Measurements from ENCODE around the gene RBSN.

The RBSN gene

DNA sequence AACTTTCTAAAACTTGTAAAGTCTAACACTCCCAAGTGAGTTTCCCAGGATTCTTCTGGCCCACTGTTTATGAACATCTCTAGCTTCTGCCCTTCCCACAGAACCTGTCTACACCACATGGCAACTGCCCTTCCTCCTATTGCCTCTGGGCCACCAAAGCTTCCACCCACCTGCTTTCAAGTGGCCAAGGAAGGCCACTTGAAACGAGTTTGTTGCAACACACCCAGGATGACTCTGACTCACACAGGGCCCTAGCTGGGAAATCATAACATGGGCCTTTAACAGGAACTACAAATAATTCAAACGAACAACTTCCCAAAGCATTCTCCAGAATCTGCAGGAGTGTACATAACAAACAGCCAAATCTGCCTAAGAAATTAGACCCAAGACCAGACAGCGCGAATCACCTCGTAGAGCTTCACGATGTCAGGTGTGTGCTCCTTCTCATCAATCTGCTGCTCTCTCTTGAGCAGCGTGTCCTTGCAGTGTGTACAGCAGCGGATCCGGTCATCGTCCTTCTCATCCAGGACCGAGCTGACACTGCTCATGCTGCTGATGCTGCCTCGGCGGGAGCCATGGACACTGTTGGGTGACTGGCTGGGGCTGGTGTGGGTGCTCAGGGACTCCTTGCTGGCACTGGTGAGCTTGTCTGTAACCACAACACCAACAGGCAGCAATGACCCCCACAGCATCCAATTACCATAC is 16.8 kb downstream of the RBSN start:
- Histone ChIP-seq H3K9me3 (ENCODE audit: insufficient read depth, low read length) (no peaks in the 10 kb centered on the region), H3K4me2 (ENCODE audit: low read depth, low read length, poor library complexity, severe bottlenecking) (no peak overlapping the region), H3K79me2 (ENCODE audit: insufficient read depth, low read length) (no peaks in the 10 kb centered on the region), H3K27ac (ENCODE audit: low read depth, low read length) (no peak overlapping the region), H2AFZ (ENCODE audit: low read depth, low read length, severe bottlenecking) (no peak overlapping the region), H3K9ac (ENCODE audit: low read length) (no peak overlapping the region), H3K9me2 (replicated peaks; ENCODE audit: insufficient read depth, low read length) (no peaks in the 10 kb centered on the region), H3K4me3 (ENCODE audit: insufficient read depth, low read length, poor library complexity, severe bottlenecking) (no peak overlapping the region), H3F3A (ENCODE audit: insufficient read depth) (no peaks in the 10 kb centered on the region), H3K36me3 (ENCODE audit: low read length) (peaks cover 17% of the 10 kb centered on the region; the same call in 1 of the 2 replicates), H3K27me3 (ENCODE audit: low read length) (no peaks in the 10 kb centered on the region), H4K20me1 (ENCODE audit: low read depth, low read length) (no peaks in the 10 kb centered on the region)
- TF ChIP-seq, protein P1, sequence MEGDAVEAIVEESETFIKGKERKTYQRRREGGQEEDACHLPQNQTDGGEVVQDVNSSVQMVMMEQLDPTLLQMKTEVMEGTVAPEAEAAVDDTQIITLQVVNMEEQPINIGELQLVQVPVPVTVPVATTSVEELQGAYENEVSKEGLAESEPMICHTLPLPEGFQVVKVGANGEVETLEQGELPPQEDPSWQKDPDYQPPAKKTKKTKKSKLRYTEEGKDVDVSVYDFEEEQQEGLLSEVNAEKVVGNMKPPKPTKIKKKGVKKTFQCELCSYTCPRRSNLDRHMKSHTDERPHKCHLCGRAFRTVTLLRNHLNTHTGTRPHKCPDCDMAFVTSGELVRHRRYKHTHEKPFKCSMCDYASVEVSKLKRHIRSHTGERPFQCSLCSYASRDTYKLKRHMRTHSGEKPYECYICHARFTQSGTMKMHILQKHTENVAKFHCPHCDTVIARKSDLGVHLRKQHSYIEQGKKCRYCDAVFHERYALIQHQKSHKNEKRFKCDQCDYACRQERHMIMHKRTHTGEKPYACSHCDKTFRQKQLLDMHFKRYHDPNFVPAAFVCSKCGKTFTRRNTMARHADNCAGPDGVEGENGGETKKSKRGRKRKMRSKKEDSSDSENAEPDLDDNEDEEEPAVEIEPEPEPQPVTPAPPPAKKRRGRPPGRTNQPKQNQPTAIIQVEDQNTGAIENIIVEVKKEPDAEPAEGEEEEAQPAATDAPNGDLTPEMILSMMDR (IDR thresholded peaks at IDR 0.05; ENCODE audit: insufficient read depth, low read length, poor library complexity, severe bottlenecking) = no peak
- TF ChIP-seq EZH2phosphoT487 (conservative IDR thresholded peaks at IDR 0.05; ENCODE audit: low read length) = no peak

DNA sequence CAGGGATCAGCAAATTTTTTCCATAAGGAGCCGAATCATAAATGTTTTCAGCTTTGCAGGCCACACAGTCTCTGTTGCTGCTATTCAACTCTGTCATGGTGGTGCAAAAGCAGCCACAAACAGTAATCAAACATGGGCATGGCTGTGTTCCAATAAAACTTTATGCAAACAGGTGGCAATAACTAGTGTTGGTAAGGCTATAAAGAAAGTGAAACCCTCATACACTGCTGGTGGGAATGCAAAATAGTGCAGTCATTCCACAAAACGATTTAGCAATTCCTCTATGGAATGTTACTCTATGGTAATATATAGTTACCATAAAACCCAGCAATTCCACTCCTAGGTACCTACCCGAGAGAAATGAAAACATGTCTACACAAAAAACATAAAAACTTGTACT is 19.9 kb downstream of the RBSN start:
- Histone ChIP-seq H3K9ac (ENCODE audit: low read length) (no peak overlapping the region), H4K20me1 (ENCODE audit: low read depth, low read length) (no peaks in the 10 kb centered on the region), H3K9me3 (ENCODE audit: insufficient read depth, low read length) (no peaks in the 10 kb centered on the region), H3K79me2 (ENCODE audit: insufficient read depth, low read length) (no peaks in the 10 kb centered on the region), H2AFZ (ENCODE audit: low read depth, low read length, severe bottlenecking) (no peak overlapping the region), H3K4me2 (ENCODE audit: low read depth, low read length, poor library complexity, severe bottlenecking) (no peak overlapping the region), H3F3A (ENCODE audit: insufficient read depth) (no peaks in the 10 kb centered on the region), H3K36me3 (ENCODE audit: low read length) (peaks cover 18% of the 10 kb centered on the region; the same call in 1 of the 2 replicates), H3K27ac (ENCODE audit: low read depth, low read length) (no peak overlapping the region), H3K9me2 (replicated peaks; ENCODE audit: insufficient read depth, low read length) (no peaks in the 10 kb centered on the region), H3K4me3 (ENCODE audit: insufficient read depth, low read length, poor library complexity, severe bottlenecking) (no peak overlapping the region), H3K27me3 (ENCODE audit: low read length) (no peaks in the 10 kb centered on the region)
- TF ChIP-seq, protein P1 (IDR thresholded peaks at IDR 0.05; ENCODE audit: insufficient read depth, low read length, poor library complexity, severe bottlenecking) = no peak
- TF ChIP-seq EZH2phosphoT487 (conservative IDR thresholded peaks at IDR 0.05; ENCODE audit: low read length) = no peak

DNA sequence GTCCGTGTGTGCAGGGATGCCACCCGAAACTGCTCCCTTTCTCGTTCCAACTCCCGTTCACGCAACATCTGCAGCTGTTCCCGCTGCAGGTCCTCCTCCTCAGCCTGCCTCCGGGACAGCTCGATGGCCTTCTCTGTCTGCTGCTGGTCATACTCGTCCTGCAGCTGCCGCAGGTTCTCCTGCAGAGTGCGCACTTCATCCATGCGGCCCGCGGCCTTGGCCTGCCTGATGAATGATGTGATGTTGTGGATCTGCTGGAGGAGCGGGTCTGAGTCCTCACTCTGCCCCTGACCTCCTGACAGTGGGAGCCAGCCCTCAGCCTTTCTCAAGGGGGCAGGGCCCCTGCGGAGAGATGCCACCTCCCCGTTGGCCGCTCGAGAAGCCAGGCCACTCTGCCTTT is 24.4 kb downstream of the RBSN start:
- TF ChIP-seq, protein P1 (IDR thresholded peaks at IDR 0.05; ENCODE audit: insufficient read depth, low read length, poor library complexity, severe bottlenecking) = no peak
- no peak for TF ChIP-seq EZH2phosphoT487 (conservative IDR thresholded peaks at IDR 0.05; ENCODE audit: low read length)
- Histone ChIP-seq H3K4me2 (ENCODE audit: low read depth, low read length, poor library complexity, severe bottlenecking) (no peak overlapping the region), H3K9ac (ENCODE audit: low read length) (no peak overlapping the region)

More for the DNA sequence above, 24.4 kb downstream of the RBSN start:
- Histone ChIP-seq H3F3A (ENCODE audit: insufficient read depth) (no peaks in the 10 kb centered on the region), H4K20me1 (ENCODE audit: low read depth, low read length) (no peaks in the 10 kb centered on the region), H2AFZ (ENCODE audit: low read depth, low read length, severe bottlenecking) (no peak overlapping the region), H3K27ac (ENCODE audit: low read depth, low read length) (no peak overlapping the region), H3K9me2 (replicated peaks; ENCODE audit: insufficient read depth, low read length) (no peaks in the 10 kb centered on the region), H3K27me3 (ENCODE audit: low read length) (no peaks in the 10 kb centered on the region), H3K9me3 (ENCODE audit: insufficient read depth, low read length) (no peaks in the 10 kb centered on the region), H3K4me3 (ENCODE audit: insufficient read depth, low read length, poor library complexity, severe bottlenecking) (no peak overlapping the region), H3K36me3 (ENCODE audit: low read length) (peaks cover 16% of the 10 kb centered on the region; the same call in 1 of the 2 replicates), H3K79me2 (ENCODE audit: insufficient read depth, low read length) (no peaks in the 10 kb centered on the region)

Data from SU-DHL-6 (cell line).